K562 (cell line): ENCODE data around the gene FAM3C.

Experiments
- JUND ChIP-seq, 2 experiments: IDR thresholded peaks; 2 replicates in 1 of 2; 3 replicates in 1 of 2; pipeline ENCODE4 v1.6.1; 2011; ENCODE audit warnings: borderline replicate concordance in 2 of 2, low read depth in 2 of 2, low read length in 2 of 2, improper control_type of control experiment in 1 of 2, missing biosample characterization in 1 of 2, missing genetic modification characterization in 1 of 2, missing genetic modification reagents in 1 of 2
- MYC ChIP-seq, 2 experiments: fragments of 250-450 bp in 1 of 2; sonication (Bioruptor Pico) in 1 of 2; IDR thresholded peaks; 2 replicates each; pipeline versions ENCODE4 v1.5.1 to v1.6.1; 2012 to 2021; ENCODE audit warnings: low read depth in 2 of 2, borderline replicate concordance in 1 of 2, improper control_type of control experiment in 1 of 2, low read length in 1 of 2, mild to moderate bottlenecking in 1 of 2, moderate library complexity in 1 of 2
- RFX5 ChIP-seq: IDR thresholded peaks from 2 replicates; pipeline ENCODE4 v1.6.1; 2011; ENCODE audit warnings: low read depth, mild to moderate bottlenecking, improper control_type of control experiment, low read length
- ZNF274 ChIP-seq: IDR thresholded peaks from 2 replicates; pipeline ENCODE4 v1.6.1; 2011; ENCODE audit warnings: low read depth, mild to moderate bottlenecking, low read length, moderate library complexity, borderline replicate concordance
- ZNF444 ChIP-seq: fragments of 250-450 bp; sonication (Bioruptor Pico); IDR thresholded peaks from 2 replicates; pipeline ENCODE4 v1.4.0; 2020; ENCODE audit warnings: mild to moderate bottlenecking, moderate library complexity

DNA sequence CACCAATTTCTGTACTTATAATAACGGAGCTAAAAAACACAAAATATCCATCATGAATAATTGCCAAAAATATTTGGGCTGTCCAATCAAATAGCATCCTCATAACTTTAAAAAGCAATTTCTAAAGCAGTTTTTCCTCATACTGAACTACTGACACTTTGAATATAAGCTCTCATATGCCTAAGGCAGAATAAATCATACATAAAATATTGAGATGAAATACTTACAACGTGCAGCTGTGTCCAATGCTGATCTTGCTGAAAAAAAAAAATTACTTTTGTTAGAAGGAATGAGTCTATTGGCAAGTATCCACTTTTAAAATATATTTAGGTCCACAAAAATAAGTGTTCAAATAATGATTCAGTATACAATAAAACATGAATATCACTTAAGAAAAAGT is 24.2 kb downstream of the FAM3C start:
- no peak for TF ChIP-seq ZNF274
- TF ChIP-seq MYC (IDR thresholded peaks at IDR 0.05; ENCODE audit: low read depth, low read length): no peak
- no peak for TF ChIP-seq MYC (CRISPR knock-in tag; IDR thresholded peaks at IDR 0.05; ENCODE audit: borderline replicate concordance, low read depth)
- TF ChIP-seq ZNF444: no peak
- no peak for TF ChIP-seq RFX5
- TF ChIP-seq JUND (IDR thresholded peaks at IDR 0.05; ENCODE audit: borderline replicate concordance, low read depth, low read length): no peak
- no peak for TF ChIP-seq JUND (tag; IDR thresholded peaks at IDR 0.05; ENCODE audit: borderline replicate concordance, low read depth, low read length)
